Neuronal stem cell (in vitro differentiated cells): ENCODE results near the gene BMP5.

ENCODE experiments used
- DNase-seq: peaks from one replicate; pipeline ENCODE4 v3.0.0-alpha.2; 2013; ENCODE audit warnings: low spot score
- H2AFZ ChIP-seq: one replicate; pipeline ENCODE4 v1.6.1; 2013; ENCODE audit warnings: mild to moderate bottlenecking, low read length, inconsistent platforms
- H2AK5ac ChIP-seq: 2 replicates; pipeline ENCODE4 v1.6.1; 2013; ENCODE audit warnings: low read depth, mild to moderate bottlenecking, inconsistent platforms, low read length, moderate library complexity, mixed read lengths
- H2BK120ac ChIP-seq: 2 replicates; pipeline ENCODE4 v1.6.1; 2013; ENCODE audit warnings: low read depth, mild to moderate bottlenecking, inconsistent platforms, low read length, moderate library complexity, mixed read lengths
- H2BK12ac ChIP-seq: one replicate; pipeline ENCODE4 v1.6.1; 2013; ENCODE audit warnings: low read length, inconsistent platforms
- H2BK15ac ChIP-seq: 2 replicates; pipeline ENCODE4 v1.6.1; 2013; ENCODE audit warnings: mild to moderate bottlenecking, low read length, inconsistent platforms, mixed read lengths
- H2BK5ac ChIP-seq: one replicate; pipeline ENCODE4 v1.6.1; 2013; ENCODE audit warnings: inconsistent platforms, mild to moderate bottlenecking, low read length, moderate library complexity
- H3K14ac ChIP-seq: one replicate; pipeline ENCODE4 v1.6.1; 2013; ENCODE audit warnings: low read length, inconsistent platforms
- H3K18ac ChIP-seq: 2 replicates; pipeline ENCODE4 v1.6.1; 2013; ENCODE audit warnings: low read length, inconsistent platforms
- H3K23ac ChIP-seq: 2 replicates; pipeline ENCODE4 v1.6.1; 2013; ENCODE audit warnings: low read depth, mild to moderate bottlenecking, mixed read lengths, low read length, inconsistent platforms; ENCODE audit not compliant: poor library complexity
- H3K27ac ChIP-seq: replicated peaks from 3 replicates; pipeline ENCODE4 v1.5.1; 2013; ENCODE audit warnings: low read length, inconsistent platforms
- H3K27me3 ChIP-seq, 3 experiments: 2 replicates each; pipeline ENCODE4 v1.6.1; 2013; ENCODE audit warnings: low read length in 3 of 3, mild to moderate bottlenecking in 2 of 3, inconsistent platforms in 1 of 3, low read depth in 1 of 3, mixed read lengths in 1 of 3, moderate library complexity in 1 of 3; ENCODE audit not compliant: control insufficient read depth in 3 of 3, insufficient read depth in 3 of 3
- H3K36me3 ChIP-seq, 2 donors: replicated peaks in 1 of 2; 2 replicates each; pipeline ENCODE4 v1.6.1; 2013; ENCODE audit warnings: low read length in 2 of 2; ENCODE audit not compliant: control insufficient read depth in 2 of 2, insufficient read depth in 2 of 2
- H3K4ac ChIP-seq: 2 replicates; pipeline ENCODE4 v1.6.1; 2013; ENCODE audit warnings: inconsistent platforms, mild to moderate bottlenecking, low read length, moderate library complexity
- H3K4me1 ChIP-seq, 2 donors: 1 replicate in 1 of 2; 2 replicates in 1 of 2; pipeline ENCODE4 v1.6.1; 2013; ENCODE audit warnings: low read length in 2 of 2, low read depth in 1 of 2; ENCODE audit not compliant: control insufficient read depth in 2 of 2, insufficient read depth in 1 of 2
- H3K4me2 ChIP-seq: one replicate; pipeline ENCODE4 v1.6.1; 2013; ENCODE audit warnings: mild to moderate bottlenecking, low read length, inconsistent platforms; ENCODE audit not compliant: insufficient read depth, poor library complexity, severe bottlenecking
- H3K4me3 ChIP-seq, 2 donors: 2 replicates each; pipeline ENCODE4 v1.5.1; 2013; ENCODE audit warnings: low read length in 2 of 2, mild to moderate bottlenecking in 2 of 2, inconsistent platforms in 1 of 2, moderate library complexity in 1 of 2
- H3K79me1 ChIP-seq: one replicate; pipeline ENCODE4 v1.6.1; 2013; ENCODE audit warnings: low read depth, mild to moderate bottlenecking, inconsistent platforms, low read length, moderate library complexity
- H3K9ac ChIP-seq: one replicate; pipeline ENCODE4 v1.6.1; 2013; ENCODE audit warnings: mild to moderate bottlenecking, low read depth, low read length, inconsistent platforms; ENCODE audit not compliant: poor library complexity
- H3K9me3 ChIP-seq, 2 donors: replicated peaks in 1 of 2; 2 replicates each; pipeline versions ENCODE3 to v1.6.1; 2013; ENCODE audit warnings: low read length in 2 of 2, mild to moderate bottlenecking in 2 of 2, inconsistent platforms in 1 of 2, low read depth in 1 of 2, mixed read lengths in 1 of 2, moderate library complexity in 1 of 2; ENCODE audit not compliant: control insufficient read depth in 2 of 2, insufficient read depth in 1 of 2
- H4K8ac ChIP-seq: one replicate; pipeline ENCODE4 v1.6.1; 2013; ENCODE audit warnings: low read depth, mild to moderate bottlenecking, inconsistent platforms, low read length, moderate library complexity
- H4K91ac ChIP-seq: one replicate; pipeline ENCODE4 v1.6.1; 2013; ENCODE audit warnings: low read length, low read depth, mild to moderate bottlenecking, inconsistent platforms; ENCODE audit not compliant: poor library complexity
- WGBS, 2 donors: extraction: QIAGEN DNeasy Blood & Tissue Kit; methylation state at CpG; one replicate each; pipeline ENCODE4 v1.1.7; 2013; ENCODE audit warnings: missing lambda C conversion rate in 2 of 2, mixed read lengths in 1 of 2; ENCODE audit not compliant: insufficient read length in 2 of 2, insufficient replicate concordance in 1 of 2; ENCODE audit errors: extremely low coverage in 2 of 2; 5-methylcytosine and 5-hydroxymethylcytosine counted together

Gene BMP5

GRCh38 chr6:55798571-55798970 lies 76.8 kb downstream of the BMP5 start:
- Histone ChIP-seq H3K9ac (no peak overlapping the region), H3K79me1 (no peaks in the 10 kb centered on the region), H2AFZ (no peak overlapping the region), H2BK15ac (no peak overlapping the region), H3K27ac (no peak overlapping the region), H3K4ac (no peak overlapping the region), H3K23ac (no peak overlapping the region), H3K36me3 (no peaks in the 10 kb centered on the region), H3K14ac (no peak overlapping the region), H4K91ac (no peak overlapping the region), H3K27me3 (no peaks in the 10 kb centered on the region), H4K8ac (no peak overlapping the region), H3K4me2 (no peak overlapping the region), H2AK5ac (no peak overlapping the region), H3K18ac (no peak overlapping the region), H3K9me3 (no peaks in the 10 kb centered on the region), H3K4me1 (no peaks in the 10 kb centered on the region), H3K4me3 (no peak overlapping the region), H2BK5ac (no peak overlapping the region), H2BK120ac (no peak overlapping the region), H2BK12ac (no peak overlapping the region)
- no peak for DNase-seq

DNA sequence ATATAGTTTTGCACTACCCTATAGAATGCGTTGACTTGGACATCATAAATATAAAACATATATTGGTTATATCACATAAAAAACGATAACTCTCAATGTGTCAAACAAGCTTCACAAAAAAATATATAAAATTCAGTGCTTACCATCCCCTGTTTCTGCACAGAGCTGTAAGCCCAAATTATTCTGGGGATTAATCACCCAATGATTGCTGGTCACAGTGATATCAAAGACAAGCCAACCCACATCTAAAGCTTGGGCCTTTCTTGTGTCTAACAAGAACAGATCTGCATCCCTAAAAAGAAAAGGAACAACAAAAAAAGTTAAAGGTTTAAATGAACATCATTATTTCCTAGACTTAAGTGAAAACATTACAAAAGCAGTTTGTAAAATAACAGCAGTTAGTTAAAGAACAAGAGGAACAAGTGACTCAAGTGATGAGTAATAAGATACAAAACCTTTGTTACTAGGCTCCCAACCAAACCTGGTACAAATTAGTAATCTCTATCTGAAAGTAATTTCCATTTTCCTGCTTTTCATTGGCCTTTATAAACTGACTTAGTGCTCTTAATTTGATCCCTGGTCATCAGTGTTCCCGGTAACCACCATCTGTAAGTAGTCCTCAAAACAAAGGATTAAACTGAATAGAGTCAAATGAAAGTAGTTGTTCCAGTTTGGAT lies 81.1 kb downstream of the BMP5 start:
- no peak overlapping the region for H3K4me3 ChIP-seq
- H3K4me1 ChIP-seq, result no peaks in the 10 kb centered on the region
- H3K14ac ChIP-seq, result no peak overlapping the region
- no peak overlapping the region for H4K8ac ChIP-seq
- no peak overlapping the region for H3K9ac ChIP-seq
- no peak overlapping the region for H3K4me2 ChIP-seq
- H3K18ac ChIP-seq, result no peak overlapping the region
- no peak overlapping the region for H4K91ac ChIP-seq
- no peak overlapping the region for H3K23ac ChIP-seq
- H2BK120ac ChIP-seq, result no peak overlapping the region
- no CpG with 5 or more reads among the region's 3 CpGs for WGBS, 2 donors
- no peak overlapping the region for H3K4ac ChIP-seq
- H3K27ac ChIP-seq, result no peak overlapping the region
- H2BK12ac ChIP-seq, result no peak overlapping the region
- H3K36me3 ChIP-seq, result no peaks in the 10 kb centered on the region
- no peak overlapping the region for H2BK5ac ChIP-seq
- H2AFZ ChIP-seq, result no peak overlapping the region
- no peak for DNase-seq
- no peak overlapping the region for H2AK5ac ChIP-seq
- H3K9me3 ChIP-seq, result no peaks in the 10 kb centered on the region
- H2BK15ac ChIP-seq, result no peak overlapping the region
- no peaks in the 10 kb centered on the region for H3K79me1 ChIP-seq
- no peaks in the 10 kb centered on the region for H3K27me3 ChIP-seq

DNA sequence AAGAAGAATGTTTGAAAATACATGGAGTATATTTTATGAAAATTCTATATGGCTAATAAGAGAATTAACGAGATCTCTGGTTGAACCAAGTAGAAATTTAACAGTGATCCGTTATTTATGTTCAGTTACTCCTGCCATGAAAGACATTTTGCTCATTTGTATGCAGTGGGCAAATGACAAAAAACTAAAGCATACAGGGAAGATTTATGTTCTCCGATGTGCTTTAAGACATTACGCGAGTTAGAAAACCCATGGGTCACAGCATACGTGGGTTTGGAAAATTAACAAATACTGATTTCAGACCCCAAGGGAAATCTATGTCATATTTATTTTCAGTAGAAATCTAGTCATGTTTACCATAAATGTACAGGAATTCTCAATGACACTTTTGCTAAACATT lies 90.1 kb downstream of the BMP5 start:
- H2BK15ac ChIP-seq, result no peak overlapping the region
- no peak overlapping the region for H3K23ac ChIP-seq
- H3K36me3 ChIP-seq, result no peaks in the 10 kb centered on the region
- no peak overlapping the region for H3K4me3 ChIP-seq
- no peaks in the 10 kb centered on the region for H3K9me3 ChIP-seq
- H2BK120ac ChIP-seq, result no peak overlapping the region
- H3K18ac ChIP-seq, result no peak overlapping the region
- no peak overlapping the region for H4K91ac ChIP-seq
- no peak overlapping the region for H2AFZ ChIP-seq
- H3K9ac ChIP-seq, result no peak overlapping the region
- no peak overlapping the region for H2AK5ac ChIP-seq
- H3K79me1 ChIP-seq, result no peaks in the 10 kb centered on the region
- no peak overlapping the region for H3K14ac ChIP-seq
- H4K8ac ChIP-seq, result no peak overlapping the region
- H3K4ac ChIP-seq, result no peak overlapping the region
- no peak overlapping the region for H3K4me2 ChIP-seq
- no peak overlapping the region for H3K27ac ChIP-seq
- H2BK12ac ChIP-seq, result no peak overlapping the region
- no CpG with 5 or more reads among the region's 6 CpGs for WGBS, 2 donors
- H3K4me1 ChIP-seq, result peaks cover 2 to 12% of the 10 kb centered on the region in 2 donors
- H2BK5ac ChIP-seq, result no peak overlapping the region
- no peak for DNase-seq
- no peaks in the 10 kb centered on the region for H3K27me3 ChIP-seq

DNA sequence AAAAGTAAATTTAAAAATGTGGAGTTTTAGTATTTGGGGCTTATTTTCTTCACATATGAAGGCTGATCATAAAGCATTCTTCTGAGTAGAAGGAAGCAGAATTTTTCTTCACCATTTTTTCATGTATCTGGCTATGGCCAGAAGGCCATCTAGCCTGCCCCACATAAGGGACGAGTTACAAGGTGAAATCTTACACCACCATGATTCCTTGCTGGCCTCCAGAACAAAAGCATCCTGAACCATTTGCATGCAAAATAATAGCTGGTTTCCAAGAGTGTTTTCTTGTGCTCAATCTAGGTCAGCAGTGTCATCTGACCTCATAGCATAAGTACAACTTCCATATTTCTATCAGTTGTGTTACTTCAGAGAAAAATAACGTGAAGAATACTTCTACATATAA lies 93.1 kb downstream of the BMP5 start:
- H2AK5ac ChIP-seq, result no peak overlapping the region
- H3K9ac ChIP-seq, result no peak overlapping the region
- H2BK5ac ChIP-seq, result no peak overlapping the region
- peak overlapping the region; percentile 24 for H2AFZ ChIP-seq
- no peak overlapping the region for H3K4ac ChIP-seq
- H3K4me2 ChIP-seq, result no peak overlapping the region
- H4K8ac ChIP-seq, result no peak overlapping the region
- no peak overlapping the region for H3K18ac ChIP-seq
- no peaks in the 10 kb centered on the region for H3K36me3 ChIP-seq
- no peaks in the 10 kb centered on the region for H3K79me1 ChIP-seq
- no peak overlapping the region for H3K4me3 ChIP-seq
- H3K9me3 ChIP-seq, result no peaks in the 10 kb centered on the region
- peaks cover 2 to 12% of the 10 kb centered on the region in 2 donors for H3K4me1 ChIP-seq
- H2BK12ac ChIP-seq, result no peak overlapping the region
- H3K14ac ChIP-seq, result no peak overlapping the region
- no peaks in the 10 kb centered on the region for H3K27me3 ChIP-seq
- H3K27ac ChIP-seq, result no peak overlapping the region
- no peak overlapping the region for H2BK120ac ChIP-seq
- H2BK15ac ChIP-seq, result no peak overlapping the region
- DNase-seq, result peak; percentile 4
- no peak overlapping the region for H3K23ac ChIP-seq
- H4K91ac ChIP-seq, result no peak overlapping the region
- no CpG with 5 or more reads among the region's 2 CpGs for WGBS, 2 donors
